ELR (cell line): ENCODE data around the gene CCDC71.

Source experiments
- DNase-seq: peaks from one replicate; pipeline ENCODE4 v3.0.0-alpha.2; 2015; ENCODE audit warnings: low read depth

CCDC71 gene

GRCh38 chr3:49165771-49166751, at the start of gene CCDC71:
CCDC71 (minus strand) TSS chr3:49166331; CDS start chr3:49164208, 2,123 bp downstream.
- peak; percentile 74 for DNase-seq

DNA sequence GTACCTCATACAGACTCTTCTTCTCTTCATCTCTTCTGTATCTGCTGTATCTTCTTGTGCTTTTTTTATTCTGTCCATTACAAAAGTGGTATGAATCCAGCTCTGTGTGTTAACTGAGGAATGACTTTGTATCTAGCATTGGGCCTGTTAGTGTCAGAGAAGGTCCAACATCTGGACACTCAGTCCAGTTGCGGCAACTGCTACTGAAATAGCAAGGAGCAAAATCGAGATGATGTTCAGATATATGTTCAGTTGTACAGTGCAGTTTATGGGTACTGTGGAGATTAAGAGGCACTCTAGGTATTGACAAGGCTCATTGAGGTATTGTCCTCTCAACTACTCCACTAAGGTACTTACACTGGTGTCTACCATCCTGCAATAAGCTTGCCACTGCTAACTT, 47.9 kb upstream of the CCDC71 start:
- no peak for DNase-seq

- DNase-seq, result no peak
Measured at GRCh38 chr3:49213541-49213943, 47.4 kb upstream of the CCDC71 start.

GRCh38 chr3:49199900-49200281, 33.8 kb upstream of the CCDC71 start:
- no peak for DNase-seq

- DNase-seq, result no peak
Measured at GRCh38 chr3:49199239-49199899, 33.2 kb upstream of the CCDC71 start.

GRCh38 chr3:49198611-49199230, 32.6 kb upstream of the CCDC71 start:
- DNase-seq, result no peak

- no peak for DNase-seq
Measured at GRCh38 chr3:49198161-49198560, 32.0 kb upstream of the CCDC71 start.

DNA sequence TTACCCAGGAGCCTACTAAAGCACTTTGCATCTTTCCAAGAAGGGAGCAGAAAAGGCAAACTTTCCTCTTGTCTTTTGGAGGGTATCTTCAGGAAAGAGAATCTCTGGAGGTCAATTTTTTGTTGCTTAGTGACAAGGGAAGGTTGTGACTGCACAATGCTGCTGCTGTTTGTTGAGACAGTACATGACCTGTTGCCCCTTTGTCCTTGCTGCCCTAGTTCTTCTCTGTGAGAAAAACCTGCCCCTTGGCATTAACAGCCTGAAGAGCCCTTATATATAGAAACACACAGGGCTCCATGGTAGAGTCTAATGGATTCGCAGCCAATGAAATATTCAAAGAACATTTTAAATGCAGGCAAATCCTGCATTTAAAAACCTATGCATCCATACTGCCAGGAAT, 25.6 kb upstream of the CCDC71 start:
- DNase-seq, result no peak

DNA sequence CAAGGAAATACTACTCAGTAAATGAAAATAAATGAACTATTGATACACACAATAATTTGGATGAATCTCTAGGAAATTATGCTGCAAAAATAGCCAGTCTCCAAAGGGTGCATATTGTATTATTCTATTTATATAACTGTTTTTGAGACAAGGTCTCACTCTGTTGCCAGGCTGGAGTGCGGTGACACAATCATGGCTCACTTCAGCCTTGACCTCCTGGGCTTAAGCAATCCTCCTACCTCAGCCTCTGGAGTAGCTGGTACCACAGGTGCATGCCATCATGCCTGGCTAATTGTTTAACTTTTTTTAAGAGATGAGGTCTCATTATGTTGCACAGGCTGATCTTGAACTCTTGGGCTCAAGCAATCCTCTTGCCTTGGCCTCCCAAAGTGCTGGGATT, 17.7 kb upstream of the CCDC71 start:
- no peak for DNase-seq

GRCh38 chr3:49182682-49183081, 16.6 kb upstream of the CCDC71 start:
- DNase-seq, result no peak

DNA sequence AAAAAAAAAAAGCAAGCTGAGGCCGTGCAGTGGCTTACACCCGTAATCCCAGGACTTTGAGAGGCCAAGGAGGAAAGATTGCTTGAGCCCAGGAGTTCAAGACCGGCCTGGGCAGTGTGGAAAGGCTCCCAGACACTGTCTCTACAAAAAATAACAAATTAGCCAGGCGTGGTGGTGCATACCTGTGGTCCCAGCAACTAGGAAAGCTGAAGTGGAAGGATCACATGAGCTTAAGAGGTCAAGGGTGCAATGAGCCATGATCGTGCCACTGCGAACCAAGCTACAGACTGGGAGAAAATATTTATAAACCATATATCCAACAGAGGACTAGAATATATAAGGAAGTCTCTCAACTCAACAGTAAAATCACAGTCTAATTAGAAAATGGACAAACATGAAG, 15.2 kb upstream of the CCDC71 start:
- no peak for DNase-seq

DNA sequence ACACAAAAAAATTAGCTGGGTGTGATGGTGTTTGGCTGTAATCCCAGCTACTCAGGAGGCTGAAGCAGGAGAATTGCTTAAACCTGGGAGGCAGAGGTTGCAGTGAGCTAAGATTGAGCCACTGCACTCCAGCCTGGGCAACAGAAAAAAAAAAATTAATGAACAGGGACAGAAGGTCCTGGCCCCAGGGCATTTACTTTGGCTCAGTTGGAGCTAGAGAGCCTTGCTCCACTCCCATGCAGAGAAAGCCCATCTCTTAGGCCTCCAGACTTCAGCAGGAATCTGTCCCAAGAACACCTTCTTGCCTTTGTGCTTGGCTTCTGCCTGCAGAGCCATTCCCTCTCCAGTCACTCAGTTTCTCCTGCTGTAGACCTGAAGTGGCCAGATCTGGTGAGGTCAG, 14.0 kb upstream of the CCDC71 start:
- DNase-seq, result no peak

- DNase-seq, result no peak
Measured at GRCh38 chr3:49177073-49177472, 10.9 kb upstream of the CCDC71 start.

GRCh38 chr3:49175530-49175929, 9.4 kb upstream of the CCDC71 start:
- DNase-seq, result no peak

DNA sequence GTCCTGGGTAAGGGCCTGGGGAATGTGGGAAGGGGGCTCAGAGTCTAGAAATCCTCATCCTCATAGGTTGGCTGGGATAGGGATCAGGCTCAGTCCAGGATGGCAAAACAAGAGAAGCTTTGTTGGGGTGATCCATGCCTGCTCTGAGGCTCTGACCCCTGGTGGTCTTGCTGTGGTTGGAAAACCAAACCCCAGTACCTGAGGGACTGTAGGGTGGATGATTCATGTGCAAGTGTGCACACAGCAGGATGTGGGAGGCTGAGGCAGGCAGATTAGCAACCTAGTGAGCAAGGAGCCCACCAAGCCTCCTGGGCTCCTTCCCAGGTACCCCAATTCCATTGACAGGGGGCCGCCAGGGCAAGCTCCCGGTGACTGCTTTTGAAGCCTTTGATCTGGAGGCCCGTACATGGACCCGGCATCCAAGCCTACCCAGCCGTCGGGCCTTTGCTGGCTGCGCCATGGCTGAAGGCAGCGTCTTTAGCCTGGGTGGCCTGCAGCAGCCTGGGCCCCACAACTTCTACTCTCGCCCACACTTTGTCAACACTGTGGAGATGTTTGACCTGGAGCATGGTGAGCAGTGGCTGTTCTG, 8.4 kb upstream of the CCDC71 start:
- DNase-seq, result no peak

GRCh38 chr3:49173792-49174170, 7.7 kb upstream of the CCDC71 start:
- no peak for DNase-seq

- no peak for DNase-seq
Measured at GRCh38 chr3:49173116-49173791, 7.1 kb upstream of the CCDC71 start.

GRCh38 chr3:49172551-49173041, 6.5 kb upstream of the CCDC71 start:
- DNase-seq, result no peak

- no peak for DNase-seq
Measured at GRCh38 chr3:49171775-49172500, 5.8 kb upstream of the CCDC71 start.

GRCh38 chr3:49171119-49171774, 5.1 kb upstream of the CCDC71 start, which contains the start of gene KLHDC8B:
KLHDC8B (plus strand) TSS chr3:49171598; CDS start chr3:49172770, 1,172 bp downstream.
- peak; percentile 81 for DNase-seq
